Gastroesophageal sphincter (tissue), 3 donors: ENCODE measurements around the gene SHC4.

ENCODE experiments used
- CTCF ChIP-seq, 4 experiments: fragments of 200-600 bp in 2 of 4; fragments of 450-650 bp in 2 of 4; sonication (generic) in 1 of 4; IDR thresholded peaks; one replicate each; pipeline ENCODE4 v1.5.1; 2017 to 2019; ENCODE audit warnings: antibody characterized with exemption in 4 of 4, mild to moderate bottlenecking in 2 of 4, moderate library complexity in 2 of 4
- EP300 ChIP-seq: sonication (generic); formaldehyde crosslinking; IDR thresholded peaks from one replicate; pipeline ENCODE4 v1.6.1; 2017; ENCODE audit warnings: antibody characterized with exemption, mild to moderate bottlenecking

- TF ChIP-seq CTCF (IDR thresholded peaks at IDR 0.05): no peak
- TF ChIP-seq EP300: no peak
Observed at GRCh38 chr15:48792408-48792807, 171.3 kb downstream of the SHC4 start.
